Measurements from ENCODE around the gene TSPOAP1. TPM values are rescaled to one million over a fixed set of nuclear protein-coding genes. Genes with fewer than 3 reads are reported as not detected.

Gene TSPOAP1
- total RNA-seq, 1 donor from 2014 or later: 1.3 TPM

GRCh38 chr17:58315281-58315711, 13.3 kb downstream of the TSPOAP1 start:
- Mint-ChIP-seq H3K27me3 (ENCODE audit: unreplicated experiment) (peaks cover 12% of the 10 kb centered on the region), H3K4me1 (ENCODE audit: unreplicated experiment) (no peaks in the 10 kb centered on the region), H3K4me3 (ENCODE audit: unreplicated experiment) (no peak overlapping the region), H3K36me3 (ENCODE audit: low read depth, unreplicated experiment) (no peaks in the 10 kb centered on the region), H3K27ac (ENCODE audit: unreplicated experiment) (no peak overlapping the region), H3K9me3 (ENCODE audit: unreplicated experiment) (no peaks in the 10 kb centered on the region)
- no peak for DNase-seq (ENCODE audit: low spot score)
- TF ChIP-seq, protein P1, sequence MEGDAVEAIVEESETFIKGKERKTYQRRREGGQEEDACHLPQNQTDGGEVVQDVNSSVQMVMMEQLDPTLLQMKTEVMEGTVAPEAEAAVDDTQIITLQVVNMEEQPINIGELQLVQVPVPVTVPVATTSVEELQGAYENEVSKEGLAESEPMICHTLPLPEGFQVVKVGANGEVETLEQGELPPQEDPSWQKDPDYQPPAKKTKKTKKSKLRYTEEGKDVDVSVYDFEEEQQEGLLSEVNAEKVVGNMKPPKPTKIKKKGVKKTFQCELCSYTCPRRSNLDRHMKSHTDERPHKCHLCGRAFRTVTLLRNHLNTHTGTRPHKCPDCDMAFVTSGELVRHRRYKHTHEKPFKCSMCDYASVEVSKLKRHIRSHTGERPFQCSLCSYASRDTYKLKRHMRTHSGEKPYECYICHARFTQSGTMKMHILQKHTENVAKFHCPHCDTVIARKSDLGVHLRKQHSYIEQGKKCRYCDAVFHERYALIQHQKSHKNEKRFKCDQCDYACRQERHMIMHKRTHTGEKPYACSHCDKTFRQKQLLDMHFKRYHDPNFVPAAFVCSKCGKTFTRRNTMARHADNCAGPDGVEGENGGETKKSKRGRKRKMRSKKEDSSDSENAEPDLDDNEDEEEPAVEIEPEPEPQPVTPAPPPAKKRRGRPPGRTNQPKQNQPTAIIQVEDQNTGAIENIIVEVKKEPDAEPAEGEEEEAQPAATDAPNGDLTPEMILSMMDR (IDR thresholded peaks at IDR 0.05; ENCODE audit: unreplicated experiment): no peak

DNA sequence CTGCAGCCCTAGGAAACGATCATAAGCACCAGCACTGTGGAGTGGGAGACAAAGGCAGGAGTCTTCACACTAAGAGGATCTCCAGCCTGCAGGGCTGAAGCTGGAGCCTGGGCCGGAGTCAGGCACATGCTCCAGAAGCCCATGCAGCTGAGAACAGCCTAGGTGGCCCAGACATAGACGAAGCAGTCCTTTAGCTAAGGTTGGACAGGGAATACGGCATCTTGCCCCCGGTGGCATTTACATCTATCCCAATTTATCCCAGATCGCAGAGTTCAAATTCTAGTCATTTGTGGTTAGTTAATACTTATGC, 13.9 kb downstream of the TSPOAP1 start:
- H3K4me3 Mint-ChIP-seq (ENCODE audit: unreplicated experiment): no peak overlapping the region
- H3K27ac Mint-ChIP-seq (ENCODE audit: unreplicated experiment): no peak overlapping the region
- peak; percentile 1 for DNase-seq (ENCODE audit: low spot score)
- H3K9me3 Mint-ChIP-seq (ENCODE audit: unreplicated experiment): no peaks in the 10 kb centered on the region
- no peaks in the 10 kb centered on the region for H3K4me1 Mint-ChIP-seq (ENCODE audit: unreplicated experiment)
- TF ChIP-seq, protein P1 (IDR thresholded peaks at IDR 0.05; ENCODE audit: unreplicated experiment): no peak
- no peaks in the 10 kb centered on the region for H3K36me3 Mint-ChIP-seq (ENCODE audit: low read depth, unreplicated experiment)
- peaks cover 9% of the 10 kb centered on the region for H3K27me3 Mint-ChIP-seq (ENCODE audit: unreplicated experiment)

GRCh38 chr17:58313815-58314705, 14.5 kb downstream of the TSPOAP1 start:
- Mint-ChIP-seq H3K4me3 (ENCODE audit: unreplicated experiment) (no peak overlapping the region), H3K4me1 (ENCODE audit: unreplicated experiment) (no peaks in the 10 kb centered on the region), H3K27me3 (ENCODE audit: unreplicated experiment) (peaks cover 12% of the 10 kb centered on the region), H3K9me3 (ENCODE audit: unreplicated experiment) (no peaks in the 10 kb centered on the region), H3K27ac (ENCODE audit: unreplicated experiment) (no peak overlapping the region), H3K36me3 (ENCODE audit: low read depth, unreplicated experiment) (no peaks in the 10 kb centered on the region)
- TF ChIP-seq, protein P1 (IDR thresholded peaks at IDR 0.05; ENCODE audit: unreplicated experiment): no peak
- DNase-seq (ENCODE audit: low spot score): peak; percentile 0

GRCh38 chr17:58312829-58313228, 15.8 kb downstream of the TSPOAP1 start:
- no peak overlapping the region for H3K27ac Mint-ChIP-seq (ENCODE audit: unreplicated experiment)
- no peak for DNase-seq (ENCODE audit: low spot score)
- TF ChIP-seq, protein P1 (IDR thresholded peaks at IDR 0.05; ENCODE audit: unreplicated experiment): no peak
- H3K4me3 Mint-ChIP-seq (ENCODE audit: unreplicated experiment): no peak overlapping the region
- H3K4me1 Mint-ChIP-seq (ENCODE audit: unreplicated experiment): no peaks in the 10 kb centered on the region
- H3K27me3 Mint-ChIP-seq (ENCODE audit: unreplicated experiment): peaks cover 8% of the 10 kb centered on the region
- H3K9me3 Mint-ChIP-seq (ENCODE audit: unreplicated experiment): no peaks in the 10 kb centered on the region
- H3K36me3 Mint-ChIP-seq (ENCODE audit: low read depth, unreplicated experiment): no peaks in the 10 kb centered on the region

GRCh38 chr17:58312021-58312630, 16.5 kb downstream of the TSPOAP1 start:
- Mint-ChIP-seq H3K36me3 (ENCODE audit: low read depth, unreplicated experiment) (peaks cover 3% of the 10 kb centered on the region), H3K27me3 (ENCODE audit: unreplicated experiment) (peaks cover 12% of the 10 kb centered on the region), H3K9me3 (ENCODE audit: unreplicated experiment) (no peaks in the 10 kb centered on the region), H3K4me3 (ENCODE audit: unreplicated experiment) (no peak overlapping the region), H3K4me1 (ENCODE audit: unreplicated experiment) (no peaks in the 10 kb centered on the region), H3K27ac (ENCODE audit: unreplicated experiment) (no peak overlapping the region)
- DNase-seq (ENCODE audit: low spot score): no peak
- TF ChIP-seq, protein P1 (IDR thresholded peaks at IDR 0.05; ENCODE audit: unreplicated experiment): no peak
